Fibroblast of lung (primary cell): ENCODE results near the gene COLEC12.

Source experiments
- CTCF ChIP-seq, 2 donors: IDR thresholded peaks in 1 of 2; conservative IDR thresholded peaks in 1 of 2; 1 replicate in 1 of 2; 2 replicates in 1 of 2; pipeline ENCODE4 v1.5.1; 2011 to 2012; ENCODE audit warnings: low read length in 2 of 2, control low read depth in 1 of 2, inconsistent platforms in 1 of 2, low read depth in 1 of 2, mild to moderate bottlenecking in 1 of 2
- EZH2 ChIP-seq: IDR thresholded peaks from 2 replicates; pipeline ENCODE4 v1.5.1; 2012; ENCODE audit warnings: low read length, control low read depth, mild to moderate bottlenecking; ENCODE audit errors: missing control alignments

- TF ChIP-seq CTCF (conservative IDR thresholded peaks at IDR 0.05 in 1 of 2, IDR thresholded peaks at IDR 0.05 in 1 of 2; ENCODE audit: low read depth in 1 of 2, low read length in 2 of 2) (no peak), EZH2 (no peak)
These were observed 232.6 kb downstream of the COLEC12 start, which contains the start of gene THOC1 for GRCh38 chr18:267688-268552.
